Activated B cell treated with CpG ODN at 0.5 μM for 24 hours (primary cell): ENCODE data around the gene ANGEL2. TPM values are rescaled to one million over a fixed set of nuclear protein-coding genes. Genes with fewer than 3 reads are reported as not detected.

Source experiments
- ATAC-seq: fragments of 200-7000 bp; cut with Tn5 transposase; one replicate; pipeline ENCODE4 v1.10.0; 2021; ENCODE audit warnings: low read depth, mild to moderate bottlenecking, moderate library complexity
- CTCF ChIA-PET: fragments of 350-600 bp; sonication (Branson Sonifier 250); formaldehyde crosslinking; loops from one replicate; lab custom pipeline; 2021; ENCODE audit warnings: antibody characterized with exemption; lab: Charles Lee
- POLR2A ChIA-PET: fragments of 350-600 bp; sonication (Branson Sonifier 250); formaldehyde crosslinking; loops from one replicate; lab custom pipeline; 2021; ENCODE audit warnings: antibody characterized with exemption; lab: Charles Lee
- DNase-seq: peaks from one replicate; pipeline ENCODE4 v3.0.0; 2022
- H3K27ac Mint-ChIP-seq: one replicate; pipeline ENCODE4 v1.8.0; 2020; ENCODE audit warnings: mixed read lengths
- H3K27me3 Mint-ChIP-seq: one replicate; pipeline ENCODE4 v1.8.0; 2021; ENCODE audit warnings: mixed read lengths
- H3K36me3 Mint-ChIP-seq: one replicate; pipeline ENCODE4 v1.8.0; 2021; ENCODE audit warnings: low read depth, mixed read lengths
- H3K4me1 Mint-ChIP-seq: one replicate; pipeline ENCODE4 v1.8.0; 2021; ENCODE audit warnings: mixed read lengths
- H3K4me3 Mint-ChIP-seq: one replicate; pipeline ENCODE4 v1.8.0; 2020; ENCODE audit warnings: mild to moderate bottlenecking, mixed read lengths
- H3K9me3 Mint-ChIP-seq: one replicate; pipeline ENCODE4 v1.8.0; 2020; ENCODE audit warnings: mixed read lengths
- intact Hi-C: fragments of 100-400 bp; cut with micrococcal nuclease; formaldehyde crosslinking; loops from one replicate; pipeline ENCODE4 v1.15.1; 2024
- total RNA-seq: library from RNA; stranded (reverse); gene quantifications from 2 replicates; pipeline ENCODE4 v1.2.3, GENCODE V29; 2022
- TF ChIP-seq, protein P1 (sequence below): fragments of 200-600 bp; IDR thresholded peaks from one replicate; pipeline ENCODE4 v1.8.0; 2022; ENCODE audit warnings: antibody characterized with exemption, mild to moderate bottlenecking

Gene ANGEL2
- total RNA-seq, 1 donor from 2014 or later, result 63.3 TPM

DNA sequence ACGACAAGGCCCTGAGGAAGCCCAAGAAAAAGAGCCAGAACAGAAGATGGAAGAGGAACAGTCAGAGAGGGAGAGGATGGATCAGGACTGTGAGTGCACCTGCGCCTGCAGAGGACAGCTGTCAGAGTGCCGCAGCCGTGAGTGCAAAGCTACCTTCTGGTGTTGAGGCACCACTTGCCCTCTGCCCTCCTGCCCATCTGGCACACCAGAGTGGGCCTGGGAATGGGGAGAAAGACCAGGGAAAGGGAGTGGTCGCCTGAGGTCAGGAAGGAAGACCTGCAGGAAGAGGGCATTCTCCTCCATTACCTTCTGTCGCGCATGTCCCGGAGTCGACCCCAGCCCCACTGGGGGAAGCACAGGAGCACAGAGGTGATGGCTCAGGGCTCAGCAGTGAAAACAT lies 39.1 kb downstream of the ANGEL2 start:
- H3K36me3 Mint-ChIP-seq, result no peaks in the 10 kb centered on the region
- intact Hi-C loops, result no loop called here
- ChIA-PET CTCF (interaction anchor here (1.4 kb wide), 1 partner anchor 500 kb away, joined by 3 read pairs; no protein-coding TSS in a partner anchor), POLR2A (interaction anchor here (0.8 kb wide), 1 partner anchor 18 kb away, joined by 3 read pairs; no protein-coding TSS in a partner anchor)
- TF ChIP-seq, protein P1, sequence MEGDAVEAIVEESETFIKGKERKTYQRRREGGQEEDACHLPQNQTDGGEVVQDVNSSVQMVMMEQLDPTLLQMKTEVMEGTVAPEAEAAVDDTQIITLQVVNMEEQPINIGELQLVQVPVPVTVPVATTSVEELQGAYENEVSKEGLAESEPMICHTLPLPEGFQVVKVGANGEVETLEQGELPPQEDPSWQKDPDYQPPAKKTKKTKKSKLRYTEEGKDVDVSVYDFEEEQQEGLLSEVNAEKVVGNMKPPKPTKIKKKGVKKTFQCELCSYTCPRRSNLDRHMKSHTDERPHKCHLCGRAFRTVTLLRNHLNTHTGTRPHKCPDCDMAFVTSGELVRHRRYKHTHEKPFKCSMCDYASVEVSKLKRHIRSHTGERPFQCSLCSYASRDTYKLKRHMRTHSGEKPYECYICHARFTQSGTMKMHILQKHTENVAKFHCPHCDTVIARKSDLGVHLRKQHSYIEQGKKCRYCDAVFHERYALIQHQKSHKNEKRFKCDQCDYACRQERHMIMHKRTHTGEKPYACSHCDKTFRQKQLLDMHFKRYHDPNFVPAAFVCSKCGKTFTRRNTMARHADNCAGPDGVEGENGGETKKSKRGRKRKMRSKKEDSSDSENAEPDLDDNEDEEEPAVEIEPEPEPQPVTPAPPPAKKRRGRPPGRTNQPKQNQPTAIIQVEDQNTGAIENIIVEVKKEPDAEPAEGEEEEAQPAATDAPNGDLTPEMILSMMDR, result no peak
- ATAC-seq (no peak), DNase-seq (no peak)
- H3K4me3 Mint-ChIP-seq, result no peak overlapping the region
- H3K9me3 Mint-ChIP-seq, result no peaks in the 10 kb centered on the region
- peaks cover 1% of the 10 kb centered on the region for H3K4me1 Mint-ChIP-seq
- H3K27ac Mint-ChIP-seq, result no peak overlapping the region
- no peaks in the 10 kb centered on the region for H3K27me3 Mint-ChIP-seq

DNA sequence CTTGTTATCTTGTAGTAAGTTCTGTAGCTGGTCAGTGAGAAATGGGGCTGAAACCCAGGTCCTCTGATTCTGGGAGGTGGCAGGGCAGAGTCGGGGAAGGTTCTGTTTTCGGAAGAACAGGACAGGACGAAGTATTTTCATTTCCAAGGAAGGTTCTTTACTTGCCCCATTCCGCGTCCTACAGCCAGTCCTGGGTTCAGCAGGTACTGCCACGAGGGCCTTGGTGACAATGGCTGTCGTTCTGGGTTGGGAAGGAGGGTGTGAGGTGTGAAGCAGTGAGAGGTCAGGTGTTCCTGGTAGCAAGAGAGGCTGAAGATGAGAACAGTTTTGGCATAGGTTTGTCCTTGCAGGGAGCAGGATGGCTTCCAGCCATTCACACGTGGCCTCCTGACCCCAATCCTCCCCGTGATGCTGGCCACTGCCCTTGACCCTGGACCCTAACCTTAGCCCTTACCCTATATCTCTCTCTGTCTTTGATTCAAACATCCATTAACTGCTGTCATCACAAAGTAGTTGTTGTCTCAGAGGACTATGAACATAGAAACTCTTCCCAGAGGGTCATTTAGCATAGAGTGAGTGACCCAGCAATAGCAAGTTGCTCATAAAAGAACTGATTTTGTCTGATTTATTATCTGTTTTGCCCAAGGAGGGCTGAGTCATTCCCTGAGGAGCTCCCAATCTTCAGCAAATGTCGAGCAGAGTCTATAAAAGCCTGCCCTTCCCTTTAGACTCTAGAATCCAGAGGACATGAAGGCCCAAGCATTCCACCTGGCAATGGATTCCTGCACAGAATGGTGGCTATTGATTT lies 40.4 kb downstream of the ANGEL2 start:
- Mint-ChIP-seq H3K27ac (no peak overlapping the region), H3K36me3 (no peaks in the 10 kb centered on the region), H3K4me1 (peaks cover 1% of the 10 kb centered on the region), H3K9me3 (no peaks in the 10 kb centered on the region), H3K27me3 (no peaks in the 10 kb centered on the region), H3K4me3 (no peak overlapping the region)
- ATAC-seq (no peak), DNase-seq (no peak)
- ChIA-PET CTCF (no interaction called here), POLR2A (no interaction called here)
- intact Hi-C loops, result no loop called here
- TF ChIP-seq, protein P1, result no peak

DNA sequence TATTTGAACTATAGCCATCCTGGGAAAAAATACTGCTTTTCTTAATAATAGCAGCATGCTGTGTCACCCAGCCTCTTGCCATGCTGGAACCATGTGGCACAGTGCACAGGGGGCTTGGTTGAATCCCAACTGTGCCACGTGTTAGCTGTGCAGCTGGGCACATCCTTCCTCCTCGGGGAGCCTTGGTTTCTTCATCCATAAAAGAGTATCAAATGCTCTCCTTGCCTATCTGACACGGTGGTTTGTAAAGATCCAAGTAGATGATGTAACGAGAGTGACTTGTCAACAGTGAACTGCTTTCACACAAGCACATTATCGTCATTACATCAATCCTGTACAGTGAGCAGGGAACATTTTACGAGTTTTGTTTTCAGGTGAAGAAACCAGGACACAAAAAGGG lies 41.0 kb downstream of the ANGEL2 start:
- H3K27me3 Mint-ChIP-seq, result no peaks in the 10 kb centered on the region
- ATAC-seq (no peak), DNase-seq (no peak)
- no peaks in the 10 kb centered on the region for H3K9me3 Mint-ChIP-seq
- peaks cover 1% of the 10 kb centered on the region for H3K4me1 Mint-ChIP-seq
- no peaks in the 10 kb centered on the region for H3K36me3 Mint-ChIP-seq
- no peak overlapping the region for H3K4me3 Mint-ChIP-seq
- TF ChIP-seq, protein P1, result no peak
- no peak overlapping the region for H3K27ac Mint-ChIP-seq
- POLR2A ChIA-PET, result no interaction called here
- intact Hi-C loops, result no loop called here
- CTCF ChIA-PET, result no interaction called here

DNA sequence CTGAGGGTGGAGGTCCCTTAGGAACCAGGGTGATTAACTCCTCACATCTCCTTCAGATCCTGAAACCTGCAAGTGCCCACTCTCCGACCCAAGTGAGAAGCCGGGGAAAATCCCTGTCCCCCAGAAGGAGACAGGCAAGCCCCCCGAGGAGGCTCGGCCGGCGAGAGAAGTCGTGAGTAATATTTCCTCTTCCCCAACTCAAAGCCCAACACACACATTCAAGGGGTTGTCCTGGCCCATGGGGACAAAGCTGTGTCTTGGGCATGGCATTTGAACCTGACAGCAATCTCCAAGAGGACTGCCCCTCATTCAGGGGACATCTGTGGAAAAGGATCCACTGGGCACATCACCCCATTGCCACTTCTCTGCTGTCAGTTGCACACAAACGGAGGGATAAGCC lies 41.8 kb downstream of the ANGEL2 start:
- H3K4me1 Mint-ChIP-seq, result no peaks in the 10 kb centered on the region
- H3K4me3 Mint-ChIP-seq, result no peak overlapping the region
- H3K27me3 Mint-ChIP-seq, result no peaks in the 10 kb centered on the region
- no peaks in the 10 kb centered on the region for H3K36me3 Mint-ChIP-seq
- no peaks in the 10 kb centered on the region for H3K9me3 Mint-ChIP-seq
- no peak overlapping the region for H3K27ac Mint-ChIP-seq
- DNase-seq (no peak), ATAC-seq (no peak)
- TF ChIP-seq, protein P1, result no peak
- intact Hi-C loops, result no loop called here
- ChIA-PET POLR2A (no interaction called here), CTCF (no interaction called here)

DNA sequence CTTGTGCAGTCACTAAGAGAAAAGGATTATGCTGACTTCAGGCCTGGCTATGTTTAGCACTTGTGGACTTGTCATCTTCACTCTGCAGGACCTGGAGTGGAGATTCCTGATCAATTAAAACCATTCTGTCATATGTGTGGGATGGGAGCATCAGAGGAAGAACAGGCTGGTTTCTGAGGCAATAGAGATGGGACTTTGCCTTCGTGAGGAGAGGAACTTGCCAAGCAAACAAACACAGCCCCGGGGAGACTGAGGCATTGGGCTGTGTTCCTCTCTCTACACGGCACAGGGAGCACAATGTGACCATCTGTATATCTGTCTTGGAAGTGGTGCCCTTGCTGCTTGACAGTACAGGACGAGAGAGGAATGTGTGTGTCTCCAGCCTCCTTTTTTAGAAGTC lies 42.2 kb downstream of the ANGEL2 start:
- no peak for DNase-seq

More for the DNA sequence above, 42.2 kb downstream of the ANGEL2 start:
- Mint-ChIP-seq H3K27me3 (no peaks in the 10 kb centered on the region), H3K36me3 (no peaks in the 10 kb centered on the region), H3K4me1 (no peaks in the 10 kb centered on the region), H3K9me3 (no peaks in the 10 kb centered on the region), H3K4me3 (no peak overlapping the region), H3K27ac (no peak overlapping the region)
- no peak for ATAC-seq
- intact Hi-C loops, result no loop called here
- TF ChIP-seq, protein P1, result no peak
- CTCF ChIA-PET, result no interaction called here
- POLR2A ChIA-PET, result no interaction called here
